ENCODE results near the gene CFAP299.

DNA sequence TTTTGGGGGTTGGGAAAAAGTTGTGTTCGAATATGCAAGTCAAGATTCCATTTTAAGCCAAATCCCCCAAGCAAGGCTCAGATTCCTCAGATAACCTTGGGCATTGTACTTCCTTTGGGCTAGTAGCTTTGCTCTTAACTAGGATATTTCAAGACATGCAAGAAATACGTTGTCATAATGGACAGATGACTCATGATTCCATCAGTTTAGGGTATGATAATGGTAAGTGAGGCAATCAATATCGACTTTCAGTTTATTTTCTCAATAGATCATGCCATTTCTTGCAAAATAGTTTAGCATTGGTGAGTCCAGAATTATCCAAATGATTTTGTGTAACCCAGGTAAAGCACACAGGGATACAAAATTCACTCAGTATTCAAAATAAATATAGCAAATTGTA lies 25.4 kb downstream of the CFAP299 start:
- TF ChIP-seq, protein P1, sequence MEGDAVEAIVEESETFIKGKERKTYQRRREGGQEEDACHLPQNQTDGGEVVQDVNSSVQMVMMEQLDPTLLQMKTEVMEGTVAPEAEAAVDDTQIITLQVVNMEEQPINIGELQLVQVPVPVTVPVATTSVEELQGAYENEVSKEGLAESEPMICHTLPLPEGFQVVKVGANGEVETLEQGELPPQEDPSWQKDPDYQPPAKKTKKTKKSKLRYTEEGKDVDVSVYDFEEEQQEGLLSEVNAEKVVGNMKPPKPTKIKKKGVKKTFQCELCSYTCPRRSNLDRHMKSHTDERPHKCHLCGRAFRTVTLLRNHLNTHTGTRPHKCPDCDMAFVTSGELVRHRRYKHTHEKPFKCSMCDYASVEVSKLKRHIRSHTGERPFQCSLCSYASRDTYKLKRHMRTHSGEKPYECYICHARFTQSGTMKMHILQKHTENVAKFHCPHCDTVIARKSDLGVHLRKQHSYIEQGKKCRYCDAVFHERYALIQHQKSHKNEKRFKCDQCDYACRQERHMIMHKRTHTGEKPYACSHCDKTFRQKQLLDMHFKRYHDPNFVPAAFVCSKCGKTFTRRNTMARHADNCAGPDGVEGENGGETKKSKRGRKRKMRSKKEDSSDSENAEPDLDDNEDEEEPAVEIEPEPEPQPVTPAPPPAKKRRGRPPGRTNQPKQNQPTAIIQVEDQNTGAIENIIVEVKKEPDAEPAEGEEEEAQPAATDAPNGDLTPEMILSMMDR (IDR thresholded peaks at IDR 0.05) = no peak
- no peak for TF ChIP-seq EP300 (IDR thresholded peaks at IDR 0.05)

Data from gastroesophageal sphincter (tissue), 3 donors.